GM19452 (cell line): ENCODE data around the gene CPPED1.
"Not testable (repeated sequence)": the region's sequence is repeated elsewhere in the genome, so short reads cannot be mapped to it uniquely, and the experiment has no call there.

Experiments used
- ATAC-seq: cut with Tn5 transposase; IDR thresholded peaks from one replicate; pipeline ENCODE4 v1.9.1; 2021; ENCODE audit not compliant: unreplicated experiment

Gene CPPED1

GRCh38 chr16:12802661-12803060 is 1.0 kb downstream of the CPPED1 start:
- ATAC-seq, result no peak

DNA sequence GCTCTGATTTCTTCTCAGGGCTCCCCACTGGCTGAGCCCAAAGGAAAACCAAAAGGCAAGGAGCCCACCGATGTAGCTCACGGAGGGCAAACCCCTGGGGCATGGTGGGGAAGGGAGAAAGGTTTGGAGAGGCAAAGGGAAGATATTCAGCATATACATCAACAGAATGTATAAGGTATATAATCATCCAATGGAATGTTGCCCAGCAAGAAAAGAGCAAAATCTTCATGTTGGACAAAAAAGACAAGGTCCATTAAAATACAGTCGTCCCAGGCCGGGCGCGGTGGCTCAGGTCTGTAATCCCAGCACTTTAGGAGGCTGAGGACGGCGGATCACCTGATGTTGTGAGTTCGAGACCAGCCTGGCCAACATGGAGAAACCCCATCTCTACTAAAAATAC is 1.6 kb downstream of the CPPED1 start:
- ATAC-seq, result no peak

- ATAC-seq, result no peak
Measured at GRCh38 chr16:12801511-12802042, 2.1 kb downstream of the CPPED1 start.

GRCh38 chr16:12800817-12801216 is 2.9 kb downstream of the CPPED1 start:
- ATAC-seq, result no peak

GRCh38 chr16:12799996-12800395 is 3.7 kb downstream of the CPPED1 start:
- not testable (repeated sequence) for ATAC-seq

- no peak for ATAC-seq
Measured at GRCh38 chr16:12798846-12799245, 4.8 kb downstream of the CPPED1 start.

GRCh38 chr16:12798171-12798570 is 5.5 kb downstream of the CPPED1 start:
- ATAC-seq, result no peak

- no peak for ATAC-seq
Measured at GRCh38 chr16:12796498-12796897, 7.2 kb downstream of the CPPED1 start.

GRCh38 chr16:12794486-12795387 is 8.9 kb downstream of the CPPED1 start:
- ATAC-seq, result no peak

- no peak for ATAC-seq
Measured at GRCh38 chr16:12793865-12794240, 9.8 kb downstream of the CPPED1 start.

DNA sequence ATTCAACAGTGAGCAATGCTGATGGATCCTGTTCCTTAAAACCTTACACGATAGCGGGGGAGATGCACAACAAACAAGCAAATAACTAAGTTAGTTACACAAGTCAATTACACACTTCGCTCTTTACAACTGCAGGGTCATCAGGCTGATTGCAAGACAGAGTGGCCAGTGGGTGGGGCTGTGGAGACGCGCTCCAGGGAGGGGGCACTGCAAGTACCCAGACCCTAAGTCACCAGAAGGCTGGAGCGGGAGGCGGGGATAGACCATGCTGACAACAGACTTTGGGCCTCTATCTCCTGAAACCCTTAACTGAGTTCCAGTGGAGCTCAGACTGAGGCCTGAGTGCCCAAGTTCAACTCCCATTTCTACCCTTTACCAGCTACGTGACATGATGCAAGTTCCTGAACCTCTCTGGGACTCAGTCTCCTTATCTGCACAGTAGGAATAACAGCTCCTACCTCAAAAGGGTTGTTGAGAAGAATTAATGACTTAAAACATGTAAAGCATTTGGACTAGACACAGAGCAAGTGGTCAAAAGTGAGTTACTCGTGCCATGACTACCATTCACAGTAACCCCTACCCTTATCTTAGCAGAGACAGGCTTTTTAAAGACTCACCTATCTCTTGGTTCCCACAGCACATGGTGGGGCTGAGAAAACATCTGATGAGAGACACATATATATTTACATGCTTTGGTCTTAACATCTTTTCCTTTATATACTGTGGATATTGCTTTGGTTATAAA is 10.4 kb downstream of the CPPED1 start:
- no peak for ATAC-seq

DNA sequence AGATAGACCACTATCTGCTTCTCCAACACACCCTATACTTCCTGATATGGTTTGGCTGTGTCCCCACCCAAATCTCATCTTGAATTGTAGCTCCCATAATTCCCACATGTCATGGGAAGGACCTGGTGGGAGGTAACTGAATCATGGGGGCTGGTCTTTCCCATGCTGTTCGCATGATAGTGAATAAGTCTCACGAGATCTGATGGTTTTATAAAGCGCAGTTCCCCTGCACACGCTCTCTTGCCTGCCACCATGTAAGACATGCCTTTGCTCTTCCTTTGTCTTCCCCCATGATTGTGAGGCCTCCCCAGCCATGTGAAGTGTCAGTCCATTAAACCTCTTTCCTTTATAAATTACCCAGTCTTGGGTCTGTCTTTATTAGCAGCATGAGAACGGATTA is 11.2 kb downstream of the CPPED1 start:
- not testable (repeated sequence) for ATAC-seq

DNA sequence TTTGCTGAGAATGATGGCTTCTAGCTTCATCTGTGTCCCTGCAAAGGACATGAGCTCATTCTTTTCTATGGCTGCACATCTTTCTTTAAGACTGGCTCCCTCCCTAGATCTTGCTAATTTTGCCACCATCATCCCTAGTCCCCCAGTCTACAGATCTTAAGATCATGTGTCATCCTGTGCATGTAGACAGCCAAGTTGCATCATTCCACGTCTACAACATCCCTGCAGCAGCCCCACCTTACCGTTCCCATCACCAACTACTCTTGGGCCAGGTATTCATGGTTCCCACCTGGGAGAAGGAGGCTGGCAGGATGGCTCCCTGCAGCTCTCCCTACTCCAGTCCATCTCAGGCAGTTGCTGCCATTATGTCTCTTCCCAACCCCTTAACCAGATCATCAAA is 12.3 kb downstream of the CPPED1 start:
- ATAC-seq, result no peak

DNA sequence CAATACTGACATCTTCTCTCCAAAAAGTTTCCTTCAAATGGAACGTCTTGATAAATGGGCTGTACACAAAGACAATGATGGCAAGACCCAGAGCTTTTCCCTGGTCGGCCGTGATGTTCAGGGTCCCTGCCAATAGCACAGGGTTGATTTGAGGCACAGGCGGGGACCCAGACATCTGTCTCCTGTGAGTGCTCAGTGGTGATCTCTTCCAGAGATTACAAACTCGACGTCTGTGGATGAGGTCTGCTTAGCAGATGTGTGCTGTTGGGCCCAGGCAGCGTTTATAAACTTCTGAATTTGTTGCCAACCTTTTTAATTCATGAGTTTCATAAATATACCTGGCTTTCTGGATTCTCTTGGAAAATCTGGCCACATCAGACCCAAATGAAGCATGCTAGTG is 14.9 kb downstream of the CPPED1 start:
- no peak for ATAC-seq

DNA sequence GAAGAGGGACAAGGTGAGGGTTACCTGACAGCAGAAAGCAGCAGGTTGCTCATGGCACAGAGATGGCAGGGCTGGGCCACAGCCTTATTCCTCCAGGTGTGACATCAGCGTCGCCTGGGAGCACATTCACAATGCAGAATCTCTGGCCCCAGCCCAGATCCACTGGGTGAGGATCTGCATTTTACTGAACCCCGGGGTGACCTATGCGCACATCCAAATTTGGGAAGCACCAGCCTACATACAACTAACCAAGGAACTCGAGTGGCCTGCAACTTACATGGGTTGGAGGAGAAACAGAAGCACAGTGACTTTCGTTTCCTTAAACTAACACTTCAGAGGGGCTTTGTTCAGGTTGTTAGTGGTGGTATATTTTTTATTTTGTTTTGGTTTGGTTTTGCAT is 17.6 kb downstream of the CPPED1 start:
- ATAC-seq, result no peak

- ATAC-seq, result no peak
Measured at GRCh38 chr16:12784076-12784475, 19.6 kb downstream of the CPPED1 start.

DNA sequence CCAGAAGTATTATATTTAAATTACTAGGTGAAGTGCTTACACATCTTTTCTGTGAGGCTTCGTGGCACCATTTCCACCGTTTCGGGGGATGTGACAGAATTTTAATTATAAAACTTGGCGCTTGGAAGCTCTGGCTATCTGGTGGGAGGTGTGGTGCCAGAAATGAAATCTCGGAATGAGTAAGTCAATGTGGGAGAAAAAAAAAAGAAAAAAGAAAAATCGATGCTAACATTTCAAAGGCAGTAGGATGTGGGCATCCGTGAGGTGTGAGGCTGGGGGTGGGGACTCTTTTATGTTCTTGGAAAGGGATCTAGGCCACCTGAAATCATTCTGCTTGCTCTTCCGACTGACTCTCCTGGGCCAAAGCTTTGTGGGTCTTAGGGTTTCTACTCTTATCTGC is 21.9 kb downstream of the CPPED1 start:
- no peak for ATAC-seq

GRCh38 chr16:12780467-12780866 is 23.2 kb downstream of the CPPED1 start:
- ATAC-seq, result no peak

GRCh38 chr16:12778726-12779125 is 25.0 kb downstream of the CPPED1 start:
- no peak for ATAC-seq

DNA sequence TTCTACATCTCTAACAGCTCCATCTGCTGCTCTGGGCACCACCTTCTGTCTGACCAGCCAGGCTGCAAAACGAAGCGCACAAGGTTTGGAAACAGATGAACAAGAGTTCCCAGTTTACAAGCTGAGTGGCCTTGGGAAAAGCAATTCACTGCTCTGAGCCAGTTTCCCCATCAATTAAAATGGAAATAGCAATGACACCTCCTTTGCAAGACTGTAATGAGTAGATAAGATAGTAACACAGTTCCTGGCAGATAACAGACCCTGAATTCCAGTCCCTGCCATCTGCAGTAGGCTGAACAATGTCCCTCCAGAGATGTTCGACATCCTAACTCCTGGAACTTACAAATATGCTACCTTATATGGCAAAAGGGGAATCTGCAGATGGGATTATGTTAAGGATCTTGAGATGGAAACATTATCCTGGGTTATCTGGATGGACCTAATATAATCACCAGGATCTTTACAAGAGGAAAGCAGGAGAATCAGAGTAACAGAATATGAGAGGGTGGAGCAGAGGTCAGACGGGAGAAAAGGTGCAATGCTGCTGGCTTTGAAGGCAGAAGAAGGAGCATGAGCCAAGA is 27.9 kb downstream of the CPPED1 start:
- no peak for ATAC-seq

- ATAC-seq, result no peak
Measured at GRCh38 chr16:12773221-12773620, 30.5 kb downstream of the CPPED1 start.

DNA sequence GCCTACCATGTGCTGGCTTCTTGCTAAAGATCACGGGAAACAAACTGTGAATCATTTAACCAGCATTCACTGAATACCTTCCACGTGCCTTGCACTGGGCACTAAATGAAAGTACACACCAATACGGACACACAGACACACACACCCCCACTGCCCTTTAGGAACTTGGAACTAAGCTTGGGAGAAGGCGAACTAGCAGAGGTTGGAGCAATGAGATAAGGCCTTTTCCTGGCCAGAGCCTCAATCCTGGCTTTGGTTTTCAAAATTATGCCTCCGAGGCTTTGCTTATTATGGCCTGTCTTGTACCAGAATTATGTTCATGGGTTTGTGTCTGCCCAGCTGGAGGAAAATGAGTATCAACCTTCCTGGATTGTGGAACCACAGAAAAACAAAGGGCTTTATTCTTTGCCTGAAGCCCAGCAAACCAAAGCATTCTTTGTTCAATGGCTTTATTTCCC is 32.3 kb downstream of the CPPED1 start:
- ATAC-seq, result no peak
